GM12864 (cell line): ENCODE data around the gene LIMD2.

Experiments used
- DNase-seq: peaks from one replicate; pipeline ENCODE4 v3.0.0-alpha.2; 2011; ENCODE audit warnings: low read depth
- H3K4me3 ChIP-seq: 2 replicates; pipeline ENCODE4 v1.5.1; 2011; ENCODE audit warnings: mild to moderate bottlenecking, low read depth, low read length, control low read depth
- TF ChIP-seq, protein P1 (sequence below): IDR thresholded peaks from 2 replicates; pipeline ENCODE4 v1.5.1; 2011; ENCODE audit warnings: low read depth, mild to moderate bottlenecking, moderate library complexity, low read length, control low read depth, inconsistent platforms; ENCODE audit errors: missing control alignments

LIMD2 gene

DNA sequence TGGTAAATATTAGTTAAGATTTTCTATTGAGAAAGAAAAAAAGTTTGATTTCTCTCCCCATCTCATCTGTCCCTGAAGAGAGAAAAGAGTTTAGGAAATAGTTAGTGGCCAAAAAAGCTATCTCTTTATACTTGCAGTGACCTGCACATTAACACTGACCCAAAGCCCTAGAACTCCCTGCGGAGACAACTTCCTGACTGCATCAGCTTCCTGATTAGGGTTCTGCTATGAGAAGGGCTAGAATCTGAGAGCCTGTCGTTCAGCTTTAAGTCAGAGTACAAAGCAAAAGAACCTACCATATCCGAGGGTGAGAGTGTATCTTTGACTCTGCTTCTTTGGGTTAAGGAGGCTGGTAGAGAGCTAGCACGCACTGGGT is 24.7 kb downstream of the LIMD2 start:
- H3K4me3 ChIP-seq: no peak overlapping the region
- TF ChIP-seq, protein P1, sequence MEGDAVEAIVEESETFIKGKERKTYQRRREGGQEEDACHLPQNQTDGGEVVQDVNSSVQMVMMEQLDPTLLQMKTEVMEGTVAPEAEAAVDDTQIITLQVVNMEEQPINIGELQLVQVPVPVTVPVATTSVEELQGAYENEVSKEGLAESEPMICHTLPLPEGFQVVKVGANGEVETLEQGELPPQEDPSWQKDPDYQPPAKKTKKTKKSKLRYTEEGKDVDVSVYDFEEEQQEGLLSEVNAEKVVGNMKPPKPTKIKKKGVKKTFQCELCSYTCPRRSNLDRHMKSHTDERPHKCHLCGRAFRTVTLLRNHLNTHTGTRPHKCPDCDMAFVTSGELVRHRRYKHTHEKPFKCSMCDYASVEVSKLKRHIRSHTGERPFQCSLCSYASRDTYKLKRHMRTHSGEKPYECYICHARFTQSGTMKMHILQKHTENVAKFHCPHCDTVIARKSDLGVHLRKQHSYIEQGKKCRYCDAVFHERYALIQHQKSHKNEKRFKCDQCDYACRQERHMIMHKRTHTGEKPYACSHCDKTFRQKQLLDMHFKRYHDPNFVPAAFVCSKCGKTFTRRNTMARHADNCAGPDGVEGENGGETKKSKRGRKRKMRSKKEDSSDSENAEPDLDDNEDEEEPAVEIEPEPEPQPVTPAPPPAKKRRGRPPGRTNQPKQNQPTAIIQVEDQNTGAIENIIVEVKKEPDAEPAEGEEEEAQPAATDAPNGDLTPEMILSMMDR: no peak
- no peak for DNase-seq

DNA sequence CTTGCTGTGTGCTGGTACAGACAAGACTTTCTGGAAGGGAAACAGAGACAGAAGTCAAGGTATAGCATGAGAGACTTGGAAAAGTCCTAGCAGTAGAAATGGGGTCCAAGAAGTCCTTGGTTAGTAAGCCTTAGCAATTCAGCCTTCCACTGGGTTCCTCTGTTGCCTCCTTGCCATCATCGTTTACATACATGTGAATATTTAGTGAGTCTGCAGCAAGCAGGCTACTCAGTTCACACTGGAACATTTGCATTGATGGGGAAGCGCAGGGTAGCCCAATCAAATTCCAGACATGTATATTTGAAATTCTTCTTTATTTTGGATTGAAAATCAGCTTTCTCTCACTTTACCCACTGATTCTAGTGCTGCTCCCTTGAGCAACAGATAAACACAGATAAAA is 27.1 kb downstream of the LIMD2 start:
- no peak for DNase-seq
- TF ChIP-seq, protein P1: no peak
- H3K4me3 ChIP-seq: no peak overlapping the region

DNA sequence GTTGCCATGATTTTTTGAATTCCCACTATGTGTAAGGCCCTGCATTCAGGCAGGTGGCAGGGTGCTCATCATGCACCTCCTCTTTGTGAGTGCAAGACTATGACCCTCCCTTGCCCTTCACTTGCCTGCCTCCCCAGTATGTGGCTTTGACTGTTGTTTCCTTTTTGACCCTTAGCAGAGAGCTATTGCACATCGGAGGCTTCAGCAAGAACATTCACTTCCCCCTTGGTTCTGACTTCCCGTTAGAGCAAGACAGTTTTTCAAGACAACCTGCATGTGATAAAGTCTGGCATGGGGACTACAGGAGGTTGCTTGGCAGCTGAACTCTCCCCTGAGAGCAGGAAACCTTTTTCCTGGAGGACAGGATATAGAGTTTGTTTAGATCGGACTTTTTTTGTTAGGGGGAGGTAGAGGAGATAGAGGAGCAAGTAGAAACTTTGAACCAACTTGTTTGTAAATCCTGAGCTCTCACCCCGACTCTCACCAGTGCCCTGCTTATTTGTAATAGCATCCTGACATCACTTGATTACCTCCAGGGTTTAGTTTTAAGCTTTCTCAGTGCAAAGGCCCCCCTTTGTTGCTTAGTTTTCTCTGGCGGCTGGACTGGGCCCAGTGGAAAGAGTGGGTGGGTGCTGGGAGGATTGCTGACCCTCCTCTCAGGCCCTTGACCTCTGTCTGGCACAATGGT is 34.3 kb downstream of the LIMD2 start:
- TF ChIP-seq, protein P1: no peak
- no peak overlapping the region for H3K4me3 ChIP-seq
- DNase-seq: peak; percentile 51

DNA sequence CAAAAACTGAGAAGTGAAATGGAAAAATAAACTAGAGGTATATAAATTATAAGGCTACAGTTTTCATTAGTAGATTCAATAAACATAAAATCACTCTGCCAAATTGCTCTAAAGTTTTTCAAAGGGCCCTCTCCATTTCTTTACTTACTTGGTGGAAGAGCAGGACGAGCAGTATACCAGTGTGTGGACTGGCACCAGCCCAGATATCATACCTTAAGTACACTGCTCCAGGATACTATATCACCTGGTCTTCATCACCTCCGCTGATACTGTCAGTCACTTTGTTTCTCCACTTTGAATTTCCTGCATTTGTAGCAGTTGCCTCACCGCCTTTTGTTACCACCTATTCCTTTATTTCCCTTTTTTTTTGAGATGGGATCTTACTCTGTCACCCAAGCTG is 40.1 kb downstream of the LIMD2 start:
- H3K4me3 ChIP-seq: no peak overlapping the region
- no peak for DNase-seq
- TF ChIP-seq, protein P1: no peak

DNA sequence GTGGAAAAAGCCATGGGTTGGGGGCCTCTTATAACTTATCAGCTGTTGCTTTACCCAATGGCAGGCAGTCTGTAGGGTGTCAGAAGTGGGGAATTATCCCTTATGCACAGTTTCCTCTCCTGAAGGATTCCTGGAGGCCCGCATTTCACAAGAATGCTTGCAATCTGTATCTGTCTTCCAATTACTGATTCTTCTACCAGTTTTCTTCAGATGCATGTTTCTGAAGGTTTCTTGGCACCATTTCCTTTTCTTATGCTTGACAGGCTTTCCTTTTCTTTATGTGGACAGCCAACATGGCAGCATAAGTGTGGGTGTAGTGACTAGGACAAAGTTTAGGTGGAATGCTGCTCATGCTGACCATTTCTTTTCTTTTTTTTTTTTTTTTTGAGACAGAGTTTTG is 41.6 kb downstream of the LIMD2 start:
- H3K4me3 ChIP-seq: no peak overlapping the region
- DNase-seq: no peak
- TF ChIP-seq, protein P1: no peak

DNA sequence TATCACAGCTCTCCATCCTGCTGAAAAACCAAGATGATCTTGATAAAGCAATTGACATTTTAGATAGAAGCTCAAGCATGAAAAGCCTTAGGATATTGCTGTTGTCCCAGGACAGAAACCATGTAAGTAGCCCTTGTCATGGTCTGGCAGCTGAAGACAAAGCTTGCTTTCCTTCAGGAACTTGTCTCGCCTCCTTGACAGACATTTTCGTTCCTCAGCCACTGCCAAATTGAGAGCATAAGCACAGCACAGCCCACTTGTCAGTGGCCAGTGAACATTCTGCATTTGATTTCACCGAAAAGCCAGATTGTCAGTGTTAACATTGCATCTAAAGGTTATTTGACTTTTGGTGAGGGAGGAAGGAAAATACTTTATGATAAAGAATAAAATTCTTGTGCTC is 42.1 kb downstream of the LIMD2 start:
- no peak for DNase-seq
- TF ChIP-seq, protein P1: no peak
- no peak overlapping the region for H3K4me3 ChIP-seq

DNA sequence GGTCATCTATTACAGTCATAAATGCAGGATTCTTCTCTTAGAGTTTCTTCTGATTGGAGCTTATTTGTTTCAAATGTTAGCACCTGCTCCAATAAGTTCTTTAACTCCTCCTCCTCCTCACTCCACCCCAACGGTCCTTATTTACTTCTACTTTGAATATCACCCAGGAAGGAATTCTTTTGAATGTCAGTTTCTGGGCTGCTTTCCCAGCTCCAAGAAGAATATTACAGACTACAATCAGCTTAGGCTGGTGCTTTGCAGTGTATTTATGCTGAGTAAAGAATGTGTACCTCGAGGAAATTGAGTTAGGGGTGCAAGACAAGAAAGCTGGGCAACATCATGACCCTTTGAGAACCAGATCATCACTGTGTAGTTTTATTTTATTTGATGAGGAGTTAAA is 46.9 kb downstream of the LIMD2 start:
- H3K4me3 ChIP-seq: no peak overlapping the region
- DNase-seq: no peak
- TF ChIP-seq, protein P1: no peak
